Stimulated activated CD8-positive, alpha-beta memory T cell treated with anti-CD3 and anti-CD28 coated beads, Interleukin-15, amount 100 ng/mL, for 4 hours (primary cell): ENCODE data around the gene ALPK1.
"Not testable (repeated sequence)": the region's sequence is repeated elsewhere in the genome, so short reads cannot be mapped to it uniquely, and the experiment has no call there.

Experiments used
- DNase-seq, 2 donors: peaks; one replicate each; pipeline ENCODE4 v3.0.0-alpha.2; 2020; ENCODE audit warnings: low read depth in 2 of 2

ALPK1 gene

GRCh38 chr4:112378858-112379257 lies 81.7 kb downstream of the ALPK1 start:
- DNase-seq = no peak

GRCh38 chr4:112379306-112379705 lies 82.1 kb downstream of the ALPK1 start:
- DNase-seq = no peak

- no peak for DNase-seq
Observed at GRCh38 chr4:112381996-112382692, 85.0 kb downstream of the ALPK1 start.

GRCh38 chr4:112386071-112386470 lies 88.9 kb downstream of the ALPK1 start:
- DNase-seq = no peak

- no peak for DNase-seq
Observed at GRCh38 chr4:112402098-112402497, 104.9 kb downstream of the ALPK1 start.

- DNase-seq = no peak
Observed at GRCh38 chr4:112403101-112403945, 106.2 kb downstream of the ALPK1 start.

GRCh38 chr4:112410364-112410763 lies 113.2 kb downstream of the ALPK1 start:
- DNase-seq = no peak

GRCh38 chr4:112410804-112411203 lies 113.6 kb downstream of the ALPK1 start:
- DNase-seq = no peak

- no peak for DNase-seq
Observed at GRCh38 chr4:112411781-112412550, 114.8 kb downstream of the ALPK1 start.

GRCh38 chr4:112416464-112416863 lies 119.3 kb downstream of the ALPK1 start:
- no peak for DNase-seq

GRCh38 chr4:112418092-112418491 lies 120.9 kb downstream of the ALPK1 start:
- no peak for DNase-seq

- DNase-seq = no peak
Observed at GRCh38 chr4:112421911-112422310, 124.7 kb downstream of the ALPK1 start.

- DNase-seq = no peak
Observed at GRCh38 chr4:112422644-112423043, 125.5 kb downstream of the ALPK1 start.

- DNase-seq = no peak
Observed at GRCh38 chr4:112423591-112423990, 126.4 kb downstream of the ALPK1 start.

GRCh38 chr4:112425823-112426222 lies 128.7 kb downstream of the ALPK1 start:
- DNase-seq = no peak

GRCh38 chr4:112426416-112426815 lies 129.2 kb downstream of the ALPK1 start:
- no peak for DNase-seq

- DNase-seq = no peak
Observed at GRCh38 chr4:112431158-112431557, 134.0 kb downstream of the ALPK1 start.

- DNase-seq = no peak
Observed at GRCh38 chr4:112436987-112437386, 139.8 kb downstream of the ALPK1 start.

GRCh38 chr4:112442226-112442625 lies 145.1 kb downstream of the ALPK1 start:
- DNase-seq = not testable (repeated sequence)

- DNase-seq = no peak
Observed at GRCh38 chr4:112448306-112449132, 151.3 kb downstream of the ALPK1 start.

- no peak for DNase-seq
Observed at GRCh38 chr4:112449708-112450107, 152.5 kb downstream of the ALPK1 start.
